ENCODE results near the gene RTBDN.

GRCh38 chr19:12783849-12784393 lies 50.5 kb downstream of the RTBDN start:
- TF ChIP-seq EZH2 (IDR thresholded peaks at IDR 0.05; ENCODE audit: insufficient read depth, poor library complexity, severe bottlenecking) (no peak), EZH2phosphoT487 (IDR thresholded peaks at IDR 0.05; ENCODE audit: insufficient read depth, low read depth) (no peak)
